Mucosa of descending colon (tissue), 3 donors: Measurements from ENCODE around the gene EFEMP2. TPM values are rescaled to one million over a fixed set of nuclear protein-coding genes. Genes with fewer than 3 reads are reported as not detected.

Source experiments
- ATAC-seq: fragments of 200-7000 bp; cut with Tn5 transposase; one replicate; pipeline ENCODE4 v1.9.1; 2020; ENCODE audit warnings: mild to moderate bottlenecking, moderate library complexity
- DNase-seq, 3 donors: peaks; one replicate each; pipeline ENCODE4 v3.0.0-alpha.2; 2020
- H3K36me3 ChIP-seq: fragments of 200-600 bp; one replicate; pipeline ENCODE4 v1.8.0; 2021; ENCODE audit warnings: low read depth, mild to moderate bottlenecking
- H3K4me1 ChIP-seq: fragments of 200-600 bp; one replicate; pipeline ENCODE4 v1.8.0; 2021; ENCODE audit warnings: low read depth, mild to moderate bottlenecking
- H3K4me3 ChIP-seq: fragments of 200-600 bp; one replicate; pipeline ENCODE4 v1.8.0; 2021; ENCODE audit warnings: mild to moderate bottlenecking
- H3K9me3 ChIP-seq: fragments of 200-600 bp; one replicate; pipeline ENCODE4 v1.8.0; 2021; ENCODE audit warnings: mild to moderate bottlenecking
- CTCF ChIP-seq: fragments of 200-600 bp; IDR thresholded peaks from one replicate; pipeline ENCODE4 v1.8.0; 2022; ENCODE audit warnings: antibody characterized with exemption, mild to moderate bottlenecking
- intact Hi-C, 2 donors: fragments of 100-400 bp; cut with DNase I in 1 of 2; cut with micrococcal nuclease in 1 of 2; formaldehyde crosslinking; loops; one replicate each; pipeline versions ENCODE4 v1.11.0 to v1.11.1; 2022; cut with DNase I, micrococcal nuclease
- total RNA-seq, 3 donors: library from RNA; stranded (reverse); fragmentation: NEBNext Ultra II Directional in 2 of 3; extraction: Animal tissue kit (Norgen Biotek cat#: 25700) in 2 of 3; gene quantifications; one replicate each; pipeline versions ENCODE4 v1.2.1 to v1.2.4, GENCODE V29; 2021 to 2023
- donor health status: DM: no; HTN: no; CAD: no; lungs with moderate emphysema.
- donor health status: DM: no; HTN: no; CAD: no.
- donor health status: DM: no; HTN: yes; CAD: no.

EFEMP2 gene
- total RNA-seq, 3 donors from 2014 or later = 11.7 to 67.0 (median 15.3) TPM

GRCh38 chr11:65919141-65919572 is 46.6 kb upstream of the EFEMP2 start, which contains the start of gene DRAP1:
Gene DRAP1, plus strand, starts transcription at chr11:65919426. Its CDS starts 76 bp downstream, at chr11:65919502.
- intact Hi-C loops = no loop called here
- no peaks in the 10 kb centered on the region for H3K9me3 ChIP-seq
- DNase-seq (peak; percentile 99 to 100 (median 99)), ATAC-seq (peak; percentile 91)
- peaks cover 36% of the 10 kb centered on the region for H3K4me1 ChIP-seq
- no peaks in the 10 kb centered on the region for H3K36me3 ChIP-seq
- no peak for TF ChIP-seq CTCF
- H3K4me3 ChIP-seq = peak within 1 kb of the TSS; percentile 94

GRCh38 chr11:65918211-65919140 is 45.9 kb upstream of the EFEMP2 start, which contains the start of gene C11orf68:
Gene C11orf68, minus strand, starts transcription at chr11:65919062. Its CDS starts 31 bp downstream, at chr11:65919031.
- Histone ChIP-seq H3K9me3 (no peaks in the 10 kb centered on the region), H3K4me1 (peaks cover 36% of the 10 kb centered on the region), H3K4me3 (peak within 1 kb of the TSS; percentile 94), H3K36me3 (no peaks in the 10 kb centered on the region)
- no peak for DNase-seq
- no peak for TF ChIP-seq CTCF
- intact Hi-C loops = no loop called here
- no peak for ATAC-seq

- Histone ChIP-seq H3K9me3 (no peaks in the 10 kb centered on the region), H3K4me3 (peak overlapping the region; percentile 94), H3K36me3 (no peaks in the 10 kb centered on the region), H3K4me1 (peaks cover 36% of the 10 kb centered on the region)
- ATAC-seq = no peak
- DNase-seq = peak in 2 of 3 donors; percentile 50 to 69
- no peak for TF ChIP-seq CTCF
- intact Hi-C loops = no loop called here
These were observed 45.0 kb upstream of the EFEMP2 start for GRCh38 chr11:65917434-65918210.

- H3K4me3 ChIP-seq = no peak overlapping the region
- TF ChIP-seq CTCF = no peak
- ATAC-seq (no peak), DNase-seq (no peak)
- intact Hi-C loops = no loop called here
- peaks cover 39% of the 10 kb centered on the region for H3K4me1 ChIP-seq
- no peaks in the 10 kb centered on the region for H3K9me3 ChIP-seq
- H3K36me3 ChIP-seq = no peaks in the 10 kb centered on the region
These were observed 44.5 kb upstream of the EFEMP2 start for GRCh38 chr11:65917077-65917433.

- no peak for TF ChIP-seq CTCF
- intact Hi-C loops = no loop called here
- DNase-seq (no peak), ATAC-seq (no peak)
- Histone ChIP-seq H3K9me3 (no peaks in the 10 kb centered on the region), H3K36me3 (no peaks in the 10 kb centered on the region), H3K4me3 (no peak overlapping the region), H3K4me1 (peaks cover 45% of the 10 kb centered on the region)
These were observed 43.8 kb upstream of the EFEMP2 start for GRCh38 chr11:65916391-65916790.
